SU-DHL-6 (cell line): ENCODE results near the gene RECQL.

Experiments
- H2AFZ ChIP-seq: fragments of 200-600 bp; sonication (generic); 2 replicates; pipeline ENCODE4 v1.6.1; 2014; ENCODE audit warnings: low read depth, mild to moderate bottlenecking, moderate library complexity, mixed read lengths, antibody characterized with exemption, low read length; ENCODE audit not compliant: severe bottlenecking
- H3F3A ChIP-seq: fragments of 200-600 bp; shearing (Covaris generic); 2 replicates; pipeline ENCODE4 v1.6.0; 2016; ENCODE audit warnings: antibody characterized with exemption, mild to moderate bottlenecking; ENCODE audit not compliant: insufficient read depth
- H3K27ac ChIP-seq: fragments of 200-600 bp; sonication (generic); 2 replicates; pipeline ENCODE4 v1.5.1; 2016; ENCODE audit warnings: low read depth, mild to moderate bottlenecking, low read length, moderate library complexity, mixed read lengths
- H3K27me3 ChIP-seq: fragments of 200-600 bp; sonication (generic), shearing (Covaris generic); 2 replicates; pipeline ENCODE4 v1.6.0; 2014; ENCODE audit warnings: mild to moderate bottlenecking, low read length
- H3K36me3 ChIP-seq: fragments of 200-600 bp; sonication (generic); 2 replicates; pipeline ENCODE4 v1.6.1; 2014; ENCODE audit warnings: mild to moderate bottlenecking, low read length, mixed read lengths
- H3K4me2 ChIP-seq: fragments of 300-600, 200-600 bp; shearing (Covaris generic), sonication (generic); 2 replicates; pipeline ENCODE4 v1.6.0; 2014; ENCODE audit warnings: low read length, low read depth, mild to moderate bottlenecking; ENCODE audit not compliant: poor library complexity, severe bottlenecking
- H3K4me3 ChIP-seq: fragments of 200-600 bp; sonication (generic); 2 replicates; pipeline ENCODE4 v1.5.1; 2014; ENCODE audit warnings: antibody characterized with exemption, low read length, mild to moderate bottlenecking, mixed read lengths; ENCODE audit not compliant: insufficient read depth, poor library complexity, severe bottlenecking
- H3K79me2 ChIP-seq: fragments of 200-600 bp; sonication (generic); 2 replicates; pipeline ENCODE4 v1.6.1; 2014; ENCODE audit warnings: mild to moderate bottlenecking, low read length, moderate library complexity; ENCODE audit not compliant: insufficient read depth
- H3K9ac ChIP-seq: fragments of 200-600 bp; sonication (generic); 2 replicates; pipeline ENCODE4 v1.7.0; 2014; ENCODE audit warnings: mild to moderate bottlenecking, low read length
- H3K9me2 ChIP-seq: fragments of 200-600 bp; sonication (generic); replicated peaks from 2 replicates; pipeline ENCODE4 v1.6.1; 2014; ENCODE audit warnings: low read length; ENCODE audit not compliant: insufficient read depth
- H3K9me3 ChIP-seq: fragments of 200-600 bp; sonication (generic); 2 replicates; pipeline ENCODE4 v1.6.1; 2014; ENCODE audit warnings: low read length, mixed read lengths; ENCODE audit not compliant: insufficient read depth
- H4K20me1 ChIP-seq: fragments of 200-600 bp; sonication (generic); 2 replicates; pipeline ENCODE4 v1.6.1; 2014; ENCODE audit warnings: low read depth, mild to moderate bottlenecking, antibody characterized with exemption, low read length, moderate library complexity, mixed read lengths
- EZH2phosphoT487 ChIP-seq: fragments of 200-600 bp; sonication (generic), shearing (Covaris generic); conservative IDR thresholded peaks from 2 replicates; pipeline ENCODE4 v1.6.1; 2018; ENCODE audit warnings: mild to moderate bottlenecking, antibody characterized with exemption, low read length, moderate library complexity, mixed read lengths
- TF ChIP-seq, protein P1 (sequence below): fragments of 200-600 bp; sonication (generic); IDR thresholded peaks from one replicate; pipeline ENCODE4 v1.5.1; 2017; ENCODE audit warnings: antibody characterized with exemption, mild to moderate bottlenecking, low read length, moderate library complexity; ENCODE audit not compliant: insufficient read depth, poor library complexity, severe bottlenecking

The RECQL gene

GRCh38 chr12:21485998-21486397, 15.4 kb downstream of the RECQL start:
- H2AFZ ChIP-seq = no peak overlapping the region
- no peak for TF ChIP-seq EZH2phosphoT487
- TF ChIP-seq, protein P1, sequence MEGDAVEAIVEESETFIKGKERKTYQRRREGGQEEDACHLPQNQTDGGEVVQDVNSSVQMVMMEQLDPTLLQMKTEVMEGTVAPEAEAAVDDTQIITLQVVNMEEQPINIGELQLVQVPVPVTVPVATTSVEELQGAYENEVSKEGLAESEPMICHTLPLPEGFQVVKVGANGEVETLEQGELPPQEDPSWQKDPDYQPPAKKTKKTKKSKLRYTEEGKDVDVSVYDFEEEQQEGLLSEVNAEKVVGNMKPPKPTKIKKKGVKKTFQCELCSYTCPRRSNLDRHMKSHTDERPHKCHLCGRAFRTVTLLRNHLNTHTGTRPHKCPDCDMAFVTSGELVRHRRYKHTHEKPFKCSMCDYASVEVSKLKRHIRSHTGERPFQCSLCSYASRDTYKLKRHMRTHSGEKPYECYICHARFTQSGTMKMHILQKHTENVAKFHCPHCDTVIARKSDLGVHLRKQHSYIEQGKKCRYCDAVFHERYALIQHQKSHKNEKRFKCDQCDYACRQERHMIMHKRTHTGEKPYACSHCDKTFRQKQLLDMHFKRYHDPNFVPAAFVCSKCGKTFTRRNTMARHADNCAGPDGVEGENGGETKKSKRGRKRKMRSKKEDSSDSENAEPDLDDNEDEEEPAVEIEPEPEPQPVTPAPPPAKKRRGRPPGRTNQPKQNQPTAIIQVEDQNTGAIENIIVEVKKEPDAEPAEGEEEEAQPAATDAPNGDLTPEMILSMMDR = no peak
- no peak overlapping the region for H3K27ac ChIP-seq
- no peaks in the 10 kb centered on the region for H3K9me2 ChIP-seq
- no peaks in the 10 kb centered on the region for H3K79me2 ChIP-seq
- H3F3A ChIP-seq = no peaks in the 10 kb centered on the region
- H4K20me1 ChIP-seq = no peaks in the 10 kb centered on the region
- peaks cover 35% of the 10 kb centered on the region; the same call in 1 of the 2 replicates for H3K36me3 ChIP-seq
- H3K27me3 ChIP-seq = no peaks in the 10 kb centered on the region
- H3K9ac ChIP-seq = no peak overlapping the region
- H3K4me3 ChIP-seq = no peak overlapping the region
- no peak overlapping the region for H3K4me2 ChIP-seq
- no peaks in the 10 kb centered on the region for H3K9me3 ChIP-seq

GRCh38 chr12:21483531-21483930, 17.9 kb downstream of the RECQL start:
- Histone ChIP-seq H3K9me2 (no peaks in the 10 kb centered on the region), H2AFZ (no peak overlapping the region), H3K36me3 (peaks cover 27% of the 10 kb centered on the region; the same call in 1 of the 2 replicates), H3K4me3 (no peak overlapping the region), H3F3A (no peaks in the 10 kb centered on the region), H3K9me3 (no peaks in the 10 kb centered on the region), H3K9ac (no peak overlapping the region), H3K4me2 (no peak overlapping the region), H3K27me3 (no peaks in the 10 kb centered on the region), H3K79me2 (no peaks in the 10 kb centered on the region), H3K27ac (no peak overlapping the region), H4K20me1 (no peaks in the 10 kb centered on the region)
- no peak for TF ChIP-seq EZH2phosphoT487
- TF ChIP-seq, protein P1 = no peak

GRCh38 chr12:21478756-21479455, 22.5 kb downstream of the RECQL start:
- Histone ChIP-seq H3K4me2 (no peak overlapping the region), H3K79me2 (no peaks in the 10 kb centered on the region), H3F3A (0 out of 2 replicates have a peak, but pooled peaks cover 2% of the 10 kb centered on the region), H3K27me3 (no peaks in the 10 kb centered on the region), H3K4me3 (no peak overlapping the region), H3K9me2 (no peaks in the 10 kb centered on the region), H3K36me3 (peaks cover 44% of the 10 kb centered on the region), H3K27ac (no peak overlapping the region), H2AFZ (no peak overlapping the region), H4K20me1 (no peaks in the 10 kb centered on the region), H3K9ac (no peak overlapping the region), H3K9me3 (no peaks in the 10 kb centered on the region)
- TF ChIP-seq EZH2phosphoT487 = no peak
- TF ChIP-seq, protein P1 = no peak
